RWPE2 (cell line): ENCODE data around the gene SLC44A5.

ENCODE experiments used
- ATAC-seq: fragments of 200-7000 bp; cut with Tn5 transposase; 3 replicates; pipeline ENCODE4 v1.9.1; 2021; ENCODE audit warnings: low read depth
- DNase-seq: peaks from one replicate; pipeline ENCODE4 v3.0.0-alpha.2; 2020; ENCODE audit warnings: low spot score
- H3K27ac ChIP-seq: fragments of 450-650 bp; 2 replicates; pipeline ENCODE4 v1.5.1; 2017; ENCODE audit warnings: mild to moderate bottlenecking; ENCODE audit not compliant: poor library complexity, severe bottlenecking
- H3K27me3 ChIP-seq: fragments of 250-450 bp; sonication (Bioruptor Pico); 2 replicates; pipeline ENCODE4 v1.5.1; 2021; ENCODE audit warnings: mild to moderate bottlenecking, moderate library complexity; ENCODE audit not compliant: insufficient read depth, poor library complexity, severe bottlenecking
- H3K36me3 ChIP-seq: fragments of 250-450 bp; sonication (Bioruptor Pico); 2 replicates; pipeline ENCODE4 v1.5.1; 2020; ENCODE audit warnings: low read depth, mild to moderate bottlenecking, moderate library complexity
- H3K4me1 ChIP-seq: fragments of 250-450 bp; sonication (Bioruptor Pico); 2 replicates; pipeline ENCODE4 v1.5.1; 2021; ENCODE audit warnings: mild to moderate bottlenecking, moderate library complexity; ENCODE audit not compliant: insufficient read depth, poor library complexity, severe bottlenecking
- H3K4me3 ChIP-seq: fragments of 250-450 bp; sonication (Bioruptor Pico); 2 replicates; pipeline ENCODE4 v1.5.1; 2021; ENCODE audit warnings: mild to moderate bottlenecking, moderate library complexity; ENCODE audit not compliant: severe bottlenecking
- H3K9me3 ChIP-seq: fragments of 250-450 bp; sonication (Bioruptor Pico); 2 replicates; pipeline ENCODE4 v1.5.1; 2021; ENCODE audit warnings: mild to moderate bottlenecking, moderate library complexity; ENCODE audit not compliant: severe bottlenecking
- TF ChIP-seq, protein P1 (sequence below): fragments of 450-650 bp; IDR thresholded peaks from one replicate; pipeline ENCODE4 v1.5.1; 2017; ENCODE audit warnings: mild to moderate bottlenecking, moderate library complexity; ENCODE audit not compliant: poor library complexity, severe bottlenecking

SLC44A5 gene

DNA sequence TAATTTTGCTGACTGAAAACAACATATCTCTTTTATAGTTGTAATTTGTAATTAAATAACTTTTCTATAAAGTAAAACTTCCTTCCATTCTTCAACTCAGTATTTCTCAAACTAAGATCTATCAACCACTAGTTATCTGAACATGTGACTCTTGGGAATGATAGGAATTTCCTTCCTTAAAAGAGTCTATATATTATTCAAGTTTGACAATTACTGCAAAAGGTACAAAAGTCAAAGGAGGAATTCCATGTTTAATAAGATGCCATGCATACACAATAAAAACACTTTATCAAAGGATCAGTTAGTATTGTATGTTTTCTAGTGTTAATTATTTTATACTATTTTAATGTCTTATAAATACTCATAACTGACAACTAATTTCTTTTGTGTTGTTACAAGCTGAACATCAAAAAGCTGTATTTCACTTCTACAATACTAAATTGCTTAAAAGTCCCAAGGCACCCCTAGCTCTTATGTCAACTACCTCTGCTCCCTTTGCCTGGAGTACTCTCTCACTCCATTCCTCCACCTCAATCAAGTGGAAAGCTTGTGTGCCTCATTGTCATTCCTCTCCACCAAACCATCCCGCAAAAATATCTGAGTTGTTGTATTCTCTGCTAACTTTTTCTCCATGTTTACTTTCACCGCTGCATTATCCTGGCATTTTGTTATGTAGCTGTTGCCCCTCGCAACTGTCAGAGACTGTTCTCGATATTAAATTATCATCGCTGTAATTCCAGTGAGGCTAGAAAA, 67.9 kb downstream of the SLC44A5 start:
- Histone ChIP-seq H3K9me3 (no peaks in the 10 kb centered on the region), H3K4me3 (no peak overlapping the region), H3K36me3 (no peaks in the 10 kb centered on the region), H3K27ac (no peak overlapping the region), H3K27me3 (peaks cover 4% of the 10 kb centered on the region), H3K4me1 (no peaks in the 10 kb centered on the region)
- TF ChIP-seq, protein P1, sequence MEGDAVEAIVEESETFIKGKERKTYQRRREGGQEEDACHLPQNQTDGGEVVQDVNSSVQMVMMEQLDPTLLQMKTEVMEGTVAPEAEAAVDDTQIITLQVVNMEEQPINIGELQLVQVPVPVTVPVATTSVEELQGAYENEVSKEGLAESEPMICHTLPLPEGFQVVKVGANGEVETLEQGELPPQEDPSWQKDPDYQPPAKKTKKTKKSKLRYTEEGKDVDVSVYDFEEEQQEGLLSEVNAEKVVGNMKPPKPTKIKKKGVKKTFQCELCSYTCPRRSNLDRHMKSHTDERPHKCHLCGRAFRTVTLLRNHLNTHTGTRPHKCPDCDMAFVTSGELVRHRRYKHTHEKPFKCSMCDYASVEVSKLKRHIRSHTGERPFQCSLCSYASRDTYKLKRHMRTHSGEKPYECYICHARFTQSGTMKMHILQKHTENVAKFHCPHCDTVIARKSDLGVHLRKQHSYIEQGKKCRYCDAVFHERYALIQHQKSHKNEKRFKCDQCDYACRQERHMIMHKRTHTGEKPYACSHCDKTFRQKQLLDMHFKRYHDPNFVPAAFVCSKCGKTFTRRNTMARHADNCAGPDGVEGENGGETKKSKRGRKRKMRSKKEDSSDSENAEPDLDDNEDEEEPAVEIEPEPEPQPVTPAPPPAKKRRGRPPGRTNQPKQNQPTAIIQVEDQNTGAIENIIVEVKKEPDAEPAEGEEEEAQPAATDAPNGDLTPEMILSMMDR: no peak
- ATAC-seq (no peak), DNase-seq (no peak)

DNA sequence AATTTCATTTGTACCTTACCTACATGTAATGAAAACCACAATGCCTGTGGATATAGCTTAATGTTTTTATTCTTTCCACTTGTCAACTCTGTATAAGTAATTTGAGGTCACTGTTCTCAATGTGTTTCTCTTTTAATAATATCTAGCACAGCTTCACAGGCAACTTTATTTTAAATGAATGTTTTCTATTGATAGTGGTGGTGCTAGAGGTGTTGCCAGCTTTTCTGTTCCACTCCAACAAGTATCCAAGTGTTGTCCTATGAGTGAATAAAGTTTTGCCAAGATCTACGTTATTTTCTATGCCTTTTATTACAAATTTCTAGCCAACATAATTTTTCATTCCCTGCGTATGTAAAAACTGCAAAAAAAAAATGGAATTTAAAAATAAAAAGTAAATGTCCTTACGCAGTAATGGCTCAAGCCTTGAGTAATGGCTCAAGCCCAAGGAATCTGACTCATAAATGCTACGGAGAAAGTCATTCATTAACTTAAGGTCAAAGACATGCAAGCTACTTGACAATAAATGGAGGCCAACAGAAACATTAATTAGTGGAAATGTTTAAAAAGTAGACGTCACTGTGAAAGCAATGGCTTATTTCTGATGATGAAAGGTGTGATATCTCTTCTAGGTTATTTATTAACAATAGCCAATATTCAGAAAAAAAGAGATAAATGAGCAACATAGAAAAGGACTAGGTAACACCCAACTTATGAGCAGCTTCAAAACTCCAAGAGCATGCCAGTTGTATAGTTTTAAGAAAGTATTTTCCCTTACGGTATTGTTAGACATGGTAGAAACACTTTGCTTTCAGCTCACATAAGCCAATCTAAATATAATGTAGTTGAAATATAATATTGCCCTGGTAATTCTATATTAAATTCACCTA, 71.4 kb downstream of the SLC44A5 start:
- Histone ChIP-seq H3K27ac (no peak overlapping the region), H3K9me3 (no peaks in the 10 kb centered on the region), H3K4me3 (no peak overlapping the region), H3K4me1 (no peaks in the 10 kb centered on the region), H3K27me3 (no peaks in the 10 kb centered on the region), H3K36me3 (no peaks in the 10 kb centered on the region)
- ATAC-seq (no peak), DNase-seq (no peak)
- TF ChIP-seq, protein P1: no peak

DNA sequence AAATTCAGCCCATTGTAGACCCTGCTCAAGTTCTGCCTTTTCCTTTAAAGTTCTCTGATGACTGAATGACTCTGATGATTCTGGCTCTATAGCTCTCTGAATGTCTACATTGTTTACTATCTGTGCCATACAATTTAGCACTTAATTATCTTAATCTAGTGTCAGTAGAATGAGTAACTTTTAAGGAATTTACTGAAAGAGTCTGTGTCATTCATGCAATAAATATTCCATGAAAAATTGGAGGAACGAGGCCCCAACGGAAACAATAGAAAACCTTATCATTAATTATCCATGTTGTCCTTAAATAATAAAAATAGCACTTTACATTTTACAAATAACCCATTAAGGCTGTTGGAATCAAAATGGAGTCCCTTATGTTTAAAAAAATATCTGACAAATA, 77.8 kb downstream of the SLC44A5 start:
- H3K4me3 ChIP-seq: no peak overlapping the region
- DNase-seq (no peak), ATAC-seq (no peak)
- no peaks in the 10 kb centered on the region for H3K4me1 ChIP-seq
- H3K27me3 ChIP-seq: no peaks in the 10 kb centered on the region
- TF ChIP-seq, protein P1: no peak
- no peak overlapping the region for H3K27ac ChIP-seq
- no peaks in the 10 kb centered on the region for H3K36me3 ChIP-seq
- H3K9me3 ChIP-seq: no peaks in the 10 kb centered on the region

DNA sequence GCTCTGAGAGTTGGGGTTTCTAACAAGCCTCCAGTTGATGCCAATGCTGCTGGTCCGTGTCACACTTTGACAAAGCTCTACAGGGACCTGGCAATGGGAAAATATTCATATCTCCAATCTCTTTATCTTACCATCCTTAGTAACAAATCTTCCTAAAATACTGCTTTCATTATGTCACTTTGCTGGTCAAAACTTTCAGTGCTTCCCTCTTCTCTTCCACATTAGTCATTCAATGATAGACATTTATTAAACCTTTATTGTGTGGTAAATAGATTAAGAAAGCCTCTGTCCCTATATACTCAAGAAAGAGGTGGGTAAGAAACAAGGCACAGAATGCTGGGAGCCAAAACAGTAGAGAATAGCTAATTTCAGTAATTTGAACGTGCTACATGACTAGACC, 79.3 kb downstream of the SLC44A5 start:
- no peak overlapping the region for H3K4me3 ChIP-seq
- peaks cover 3% of the 10 kb centered on the region for H3K27me3 ChIP-seq
- no peak overlapping the region for H3K27ac ChIP-seq
- ATAC-seq: no peak
- H3K36me3 ChIP-seq: no peaks in the 10 kb centered on the region
- no peaks in the 10 kb centered on the region for H3K9me3 ChIP-seq
- TF ChIP-seq, protein P1: no peak
- DNase-seq: no peak
- no peaks in the 10 kb centered on the region for H3K4me1 ChIP-seq

DNA sequence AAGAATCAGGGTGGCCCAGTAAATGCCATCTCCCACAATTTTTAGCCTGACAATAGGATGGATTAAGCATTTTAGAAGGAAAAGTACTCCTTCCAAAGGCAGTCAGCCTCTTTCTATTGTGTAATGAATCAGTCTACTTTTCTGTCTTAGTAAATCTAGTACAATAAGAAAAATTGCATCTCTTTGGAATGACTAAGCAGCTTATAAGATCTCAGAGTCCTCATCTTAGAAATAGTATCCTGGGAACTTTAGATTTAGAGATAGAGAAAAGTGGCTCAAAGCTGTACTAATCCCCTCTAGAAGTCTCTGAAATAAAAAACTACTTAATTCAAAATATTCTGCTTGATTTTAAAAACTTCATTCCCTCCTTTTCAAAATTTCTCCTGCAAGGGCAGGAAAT, 81.4 kb downstream of the SLC44A5 start:
- no peak for DNase-seq
- TF ChIP-seq, protein P1: no peak
- H3K27me3 ChIP-seq: peaks cover 3% of the 10 kb centered on the region
- no peak for ATAC-seq
- no peak overlapping the region for H3K27ac ChIP-seq
- no peaks in the 10 kb centered on the region for H3K4me1 ChIP-seq
- H3K36me3 ChIP-seq: no peaks in the 10 kb centered on the region
- no peaks in the 10 kb centered on the region for H3K9me3 ChIP-seq
- no peak overlapping the region for H3K4me3 ChIP-seq
